GM18499 (cell line): Measurements from ENCODE around the gene APOBEC2.

Source experiments
- ATAC-seq: cut with Tn5 transposase; IDR thresholded peaks from one replicate; pipeline ENCODE4 v1.9.1; 2021; ENCODE audit warnings: moderate number of reproducible peaks; ENCODE audit not compliant: insufficient read depth, unreplicated experiment

The APOBEC2 gene

DNA sequence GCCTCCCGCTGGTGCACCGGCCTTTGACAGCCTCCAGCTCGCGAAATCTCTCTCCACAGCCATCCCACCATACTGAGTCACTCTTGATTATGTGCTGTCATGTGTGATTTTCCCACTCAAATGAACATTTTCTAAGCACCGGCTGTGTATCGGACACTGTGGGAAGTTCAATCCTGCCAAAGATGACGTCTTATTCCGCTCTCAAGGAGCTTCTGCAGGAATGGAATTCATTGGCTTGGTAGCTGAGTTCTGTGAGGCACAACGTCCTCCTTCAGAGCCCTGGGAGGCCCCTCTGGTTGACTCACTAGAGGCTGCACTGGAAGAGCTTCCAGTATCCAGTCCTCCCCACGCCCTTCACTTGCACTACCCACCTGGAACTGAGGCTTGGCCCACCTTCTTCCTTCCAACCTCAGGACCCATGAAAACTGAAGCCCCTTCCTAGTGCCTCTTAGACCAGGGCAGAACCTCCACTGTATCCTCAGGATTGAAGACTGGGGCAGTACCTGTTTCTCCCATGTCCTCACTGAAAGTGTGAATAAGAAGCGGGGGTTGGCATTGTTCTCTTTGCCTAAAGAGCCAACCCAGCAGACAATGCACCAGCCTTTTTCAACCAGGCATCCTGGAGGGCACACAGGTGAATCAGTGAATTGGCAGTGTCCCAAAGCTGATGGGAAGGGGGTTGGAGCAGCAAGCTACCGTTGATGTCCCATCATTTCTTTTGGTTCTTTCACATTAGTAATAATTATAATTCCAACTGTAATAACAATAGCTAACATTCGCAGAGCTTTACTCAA lies 15.7 kb upstream of the APOBEC2 start:
- no peak for ATAC-seq

DNA sequence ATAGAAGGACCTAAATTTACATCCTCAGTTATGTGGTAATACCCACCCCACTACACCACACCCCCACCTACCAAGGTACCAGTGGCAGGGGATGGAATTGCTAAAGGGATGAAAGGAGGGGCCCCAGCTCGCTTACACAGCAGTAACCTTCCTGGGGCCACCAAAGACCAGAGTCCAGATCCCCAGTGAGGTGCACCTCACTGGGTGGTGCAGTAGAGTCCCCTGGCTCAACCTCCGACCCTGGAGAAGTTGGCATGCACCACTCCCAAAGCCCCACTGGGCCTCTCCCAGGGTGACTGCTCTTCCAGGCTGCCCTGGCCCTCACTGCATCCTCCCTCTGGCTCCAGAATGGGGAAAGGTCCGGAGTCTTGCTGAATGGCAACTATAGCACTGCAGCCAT lies 14.8 kb upstream of the APOBEC2 start:
- no peak for ATAC-seq

DNA sequence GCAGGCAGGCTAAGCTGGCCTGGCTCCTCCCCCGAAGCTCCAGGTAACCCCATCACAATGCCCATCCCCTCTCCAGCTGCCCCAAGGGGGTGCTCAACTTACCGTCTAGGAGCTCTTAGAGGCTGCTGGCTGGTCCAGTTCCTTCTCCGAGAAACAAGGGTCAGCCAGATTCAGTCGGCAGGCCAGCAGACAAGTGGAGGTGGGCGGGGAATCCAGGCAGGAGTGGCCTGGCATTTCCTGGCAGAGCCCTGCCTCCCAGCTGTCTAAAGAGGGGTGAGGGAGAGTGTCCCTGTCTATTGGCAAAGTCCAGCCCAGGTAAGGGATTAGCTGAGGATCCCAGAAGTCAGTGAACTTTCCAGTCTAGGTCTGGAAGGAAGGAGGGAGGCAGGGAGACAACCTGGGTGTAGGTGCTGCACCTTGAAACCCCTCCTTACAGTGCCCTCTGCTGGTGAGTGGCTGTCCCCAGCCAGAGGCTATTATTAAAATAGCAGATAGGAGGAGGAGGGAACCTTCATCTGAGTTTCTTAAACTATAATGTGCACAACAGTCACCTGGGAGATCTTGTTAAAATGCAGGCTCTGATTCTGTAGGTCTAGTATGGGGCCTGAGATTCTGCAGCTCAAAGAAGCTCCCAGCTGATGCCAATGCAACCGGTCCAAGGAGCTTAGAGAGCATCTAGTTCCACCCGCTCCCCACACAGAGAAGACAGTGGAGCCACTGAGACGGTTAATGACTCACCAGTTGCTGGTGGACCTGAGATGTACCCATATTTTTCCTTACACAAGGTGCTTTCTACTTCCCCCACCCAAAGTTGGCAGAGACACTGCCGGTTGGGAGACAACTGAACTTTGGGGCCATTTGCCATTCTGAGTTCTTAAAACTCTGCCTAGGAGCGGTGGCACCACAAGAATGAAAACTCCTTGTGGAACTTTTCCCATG lies 13.7 kb upstream of the APOBEC2 start, which contains the start of gene UNC5CL:
Gene UNC5CL, minus strand, starts transcription at position 162 of the 939 bp plus-strand sequence. CDS start 4,147 bp downstream, outside the sequence.
- ATAC-seq: no peak

DNA sequence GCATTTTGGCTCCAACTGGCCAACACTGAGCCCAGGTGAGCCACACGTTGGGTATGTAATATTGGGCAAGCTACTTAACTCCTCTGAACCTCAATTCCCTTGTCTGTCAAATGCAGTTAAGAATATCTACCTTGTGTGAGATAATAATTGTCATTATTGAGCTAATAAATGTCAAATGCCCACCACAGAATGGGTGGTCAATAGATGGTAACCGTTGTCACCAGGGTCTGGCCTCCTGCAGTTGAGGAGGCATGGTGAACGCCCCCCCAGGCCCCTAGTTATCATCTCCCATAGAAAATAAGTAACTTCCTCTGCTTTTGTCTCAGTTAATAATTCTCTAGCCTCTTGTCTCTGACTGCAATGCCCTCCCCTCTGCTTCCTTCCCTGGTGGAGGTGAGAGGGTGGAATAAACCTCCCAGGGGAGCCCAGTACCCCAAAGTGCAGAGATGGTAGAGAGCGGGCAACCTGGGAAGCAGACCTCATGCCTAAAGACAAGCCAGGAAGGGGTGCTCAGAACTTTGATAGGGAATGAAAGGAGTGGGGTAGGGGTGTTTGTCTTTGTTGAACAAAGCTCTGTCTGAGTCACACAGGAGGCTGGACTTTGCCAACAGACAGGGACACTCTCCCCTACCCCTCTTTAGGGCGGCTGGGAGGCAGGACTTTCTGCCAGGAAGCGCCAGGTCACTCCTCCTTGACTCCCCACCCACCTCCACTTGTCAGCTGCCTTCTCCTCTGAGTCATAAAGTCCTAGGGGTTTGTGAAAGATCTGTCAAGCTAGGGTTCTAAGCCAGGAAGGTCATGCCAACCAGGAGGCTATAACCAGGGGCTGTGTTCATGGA lies 12.7 kb upstream of the APOBEC2 start:
- no peak for ATAC-seq

DNA sequence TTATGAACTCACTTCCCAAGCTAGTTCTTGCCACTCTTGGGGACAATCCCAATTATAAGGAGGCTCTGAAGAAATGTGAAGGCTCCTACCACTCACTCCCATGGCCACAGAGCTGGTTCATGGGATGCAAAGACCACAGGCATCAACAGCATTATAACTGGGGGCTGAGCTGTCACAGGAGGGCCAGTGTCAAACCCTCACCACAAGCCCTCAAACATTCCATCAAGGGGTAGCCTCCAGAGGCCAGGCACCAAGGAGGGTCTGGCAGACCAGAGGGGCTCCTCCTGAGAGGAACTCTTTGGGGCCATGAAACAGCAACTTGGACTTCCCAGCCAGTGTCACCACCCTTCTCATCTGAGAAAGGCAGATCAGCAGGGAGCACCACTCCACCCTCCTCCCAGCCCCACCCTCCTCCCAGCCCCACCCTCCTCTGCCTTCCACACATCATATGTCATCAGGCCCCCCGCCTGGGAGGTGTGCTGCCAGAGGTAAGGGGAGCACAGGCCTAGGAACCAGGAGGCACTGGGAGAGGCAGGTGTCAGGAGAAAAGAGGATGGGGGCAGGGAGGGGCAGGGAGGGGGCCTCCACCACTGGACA lies 12.0 kb upstream of the APOBEC2 start:
- ATAC-seq: no peak

DNA sequence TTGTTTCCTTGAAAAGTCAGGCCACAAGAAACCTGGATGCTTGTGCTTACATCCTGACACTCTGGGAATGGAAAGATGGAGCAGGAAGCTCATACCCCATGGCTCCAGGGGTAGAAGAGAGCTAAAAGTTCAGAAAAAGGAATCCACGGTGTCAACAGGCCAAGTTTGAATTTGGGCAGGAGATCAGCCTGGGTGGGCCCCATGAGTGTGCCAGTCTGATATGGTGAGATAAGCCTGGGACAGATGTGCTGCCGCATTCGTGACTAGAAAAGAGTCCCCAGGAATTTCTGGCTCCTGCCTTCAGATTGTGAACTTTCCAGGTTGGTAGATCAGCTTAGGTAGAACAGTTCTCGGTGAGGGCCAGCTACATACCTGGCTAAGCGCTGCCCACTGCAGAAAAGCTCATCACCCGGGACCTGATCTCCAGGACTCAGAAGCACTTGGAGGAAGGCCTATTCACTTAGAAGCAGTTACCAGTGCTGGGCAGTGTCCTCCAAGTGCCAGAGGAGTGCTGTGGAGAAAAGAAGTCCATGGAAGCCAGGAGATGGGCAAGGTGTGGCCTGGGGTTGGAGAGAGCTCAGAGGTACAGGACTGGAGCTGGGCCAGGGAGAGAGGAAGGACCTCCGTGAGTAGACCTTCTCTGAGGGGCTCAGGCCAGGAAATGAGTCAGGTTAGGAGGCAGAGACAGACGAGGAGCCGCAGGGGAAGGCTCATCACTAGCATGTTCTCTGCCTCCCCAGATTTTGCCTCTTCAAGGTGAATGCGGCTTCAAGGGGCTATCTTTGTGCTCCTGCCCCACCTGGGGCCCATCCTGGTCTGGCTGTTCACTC lies 10.6 kb upstream of the APOBEC2 start, which contains the start of gene TSPO2:
Gene TSPO2, plus strand, starts transcription at position 242 of the 830 bp plus-strand sequence. Its CDS starts 519 bp downstream, at position 761.
- no peak for ATAC-seq

DNA sequence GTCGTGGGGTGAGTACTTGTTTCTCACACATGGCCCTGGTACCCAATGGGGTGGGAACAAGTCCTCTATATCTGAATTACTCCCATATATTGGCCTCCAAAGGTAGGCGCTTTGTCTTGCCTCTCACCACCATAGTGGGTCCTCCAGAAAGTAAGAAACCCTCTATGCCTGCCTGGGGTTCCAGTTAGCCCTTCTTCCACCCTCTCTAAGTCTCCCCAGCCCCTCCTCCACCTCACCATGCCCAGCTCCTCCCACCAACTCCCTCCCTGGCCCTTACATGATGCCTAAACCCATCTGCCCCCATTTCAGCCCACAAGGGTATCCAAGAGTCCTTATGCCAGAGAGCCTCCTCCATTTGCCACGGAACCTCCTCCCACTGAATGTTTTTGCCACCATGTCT lies 9.9 kb upstream of the APOBEC2 start:
- no peak for ATAC-seq

DNA sequence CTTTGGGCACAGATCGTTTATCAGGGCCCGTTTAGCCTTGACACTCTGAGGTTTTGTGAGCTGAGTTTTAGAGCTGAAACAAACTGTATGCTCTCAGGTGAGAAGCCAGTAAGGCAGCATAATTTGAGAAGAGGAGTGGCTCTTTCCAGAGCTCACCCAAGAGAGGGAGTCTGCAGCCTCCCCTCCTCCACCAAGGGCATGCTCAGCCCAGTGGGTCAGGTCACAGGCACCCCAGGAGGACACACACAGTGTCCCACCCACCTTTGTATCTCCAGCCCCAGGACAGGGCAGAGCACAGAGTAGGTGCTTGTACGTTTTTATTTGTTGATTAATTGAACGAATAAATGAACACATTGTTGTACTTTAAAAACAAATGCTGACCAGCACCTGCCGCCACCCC lies 7.3 kb upstream of the APOBEC2 start:
- ATAC-seq: no peak

DNA sequence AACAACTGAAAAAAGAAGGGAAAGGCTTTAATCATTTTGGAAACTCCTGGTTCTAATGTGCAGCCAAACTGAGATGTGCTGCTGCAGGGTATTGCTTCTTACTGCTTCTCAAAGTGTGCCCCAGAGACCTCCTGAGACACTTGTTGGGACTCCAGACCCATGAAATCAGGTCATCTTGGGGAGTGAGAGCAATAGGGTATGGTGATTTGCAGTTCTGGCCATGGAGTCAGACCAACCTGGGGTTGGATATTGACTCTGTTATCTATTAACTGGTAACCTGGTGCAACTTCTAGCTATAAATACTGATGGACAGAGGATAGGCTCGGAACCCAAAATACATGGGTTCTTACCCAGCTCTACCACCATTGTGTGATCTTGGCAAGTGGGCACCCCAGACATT lies 6.9 kb upstream of the APOBEC2 start:
- no peak for ATAC-seq

DNA sequence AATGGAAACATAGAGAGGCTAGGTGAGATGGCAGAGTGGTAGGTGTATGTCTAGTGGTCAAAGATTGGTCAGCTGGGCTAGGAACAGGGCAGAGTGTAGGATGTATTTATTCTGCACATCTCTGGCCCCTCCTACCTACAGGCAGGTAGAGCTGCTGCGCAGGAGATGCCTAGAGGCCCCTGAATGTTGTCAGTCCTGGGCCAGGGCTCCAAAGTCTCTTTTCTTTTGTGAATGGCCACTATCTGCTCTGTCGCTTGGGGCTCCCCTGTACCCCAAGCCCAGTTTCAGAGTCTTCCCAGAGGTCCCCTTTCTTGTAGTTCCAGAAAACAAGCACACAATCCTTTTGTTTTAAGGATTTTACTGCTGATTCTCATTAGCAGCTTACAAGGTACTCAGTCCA lies 5.7 kb upstream of the APOBEC2 start:
- no peak for ATAC-seq

DNA sequence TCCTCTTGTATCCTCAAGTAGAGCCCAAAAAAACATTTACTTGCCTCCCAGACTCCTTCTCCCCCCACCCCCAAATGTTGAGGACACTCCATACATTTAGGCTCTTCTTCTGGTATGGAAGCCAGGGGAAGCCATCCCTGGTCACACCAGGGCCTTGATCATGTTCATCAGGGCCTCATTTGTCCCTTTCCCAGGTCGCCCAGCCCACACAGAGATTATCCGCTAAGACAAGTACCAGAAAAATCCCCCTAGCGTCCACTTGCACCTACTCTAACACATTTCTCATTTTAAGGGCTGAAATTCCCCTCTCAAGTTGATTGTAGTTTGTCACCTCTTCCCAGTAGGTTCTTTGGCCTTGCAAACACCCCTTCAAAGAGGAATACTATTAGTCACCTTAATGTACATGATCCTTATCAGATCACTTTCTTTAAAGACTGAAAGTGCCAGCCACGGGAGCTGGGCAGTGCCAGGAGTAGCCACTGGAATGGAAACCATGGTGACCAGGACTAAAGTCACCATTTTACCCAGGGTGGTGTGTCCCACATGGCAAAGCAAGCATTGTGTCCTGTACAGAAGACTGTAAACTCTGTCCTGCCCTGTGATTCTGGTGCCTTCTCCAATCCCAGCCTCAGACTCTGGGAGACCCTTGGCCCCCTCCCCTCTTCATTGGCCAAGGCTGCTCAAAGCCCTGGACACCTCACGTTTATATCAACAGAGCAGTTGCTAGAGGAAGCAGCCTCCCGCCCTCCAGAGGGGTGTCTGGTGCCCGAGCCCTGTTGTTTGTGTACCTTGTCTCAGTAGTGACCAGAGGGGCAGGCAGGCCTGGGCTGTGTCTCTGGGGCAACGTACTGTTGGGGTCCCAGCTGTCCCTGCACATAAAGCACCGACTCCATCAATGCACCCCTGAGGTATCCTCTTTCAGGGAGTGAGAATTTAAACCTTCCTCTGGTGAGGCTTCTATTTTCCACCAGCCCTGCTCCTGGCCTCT lies 5.0 kb upstream of the APOBEC2 start:
- ATAC-seq: no peak

DNA sequence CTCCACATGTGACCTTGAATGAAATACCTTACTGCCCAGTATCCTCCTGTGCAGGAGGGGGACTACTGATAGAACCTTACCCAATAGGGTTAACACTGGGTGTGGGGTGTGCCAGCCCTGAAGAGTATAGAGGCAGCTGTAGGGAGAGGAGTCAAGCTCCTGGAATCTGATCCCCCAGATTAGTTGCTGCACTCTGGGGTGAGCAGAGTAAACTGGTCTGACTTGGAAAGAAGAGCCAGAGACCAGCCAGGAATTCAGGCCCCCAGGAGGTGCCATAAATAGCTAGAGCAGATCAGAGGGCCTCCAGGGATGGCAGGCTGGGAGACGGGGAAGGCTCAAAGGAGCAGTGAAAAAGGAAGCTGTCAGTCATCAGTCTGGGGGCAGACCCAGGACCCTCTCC lies 3.5 kb upstream of the APOBEC2 start:
- no peak for ATAC-seq

DNA sequence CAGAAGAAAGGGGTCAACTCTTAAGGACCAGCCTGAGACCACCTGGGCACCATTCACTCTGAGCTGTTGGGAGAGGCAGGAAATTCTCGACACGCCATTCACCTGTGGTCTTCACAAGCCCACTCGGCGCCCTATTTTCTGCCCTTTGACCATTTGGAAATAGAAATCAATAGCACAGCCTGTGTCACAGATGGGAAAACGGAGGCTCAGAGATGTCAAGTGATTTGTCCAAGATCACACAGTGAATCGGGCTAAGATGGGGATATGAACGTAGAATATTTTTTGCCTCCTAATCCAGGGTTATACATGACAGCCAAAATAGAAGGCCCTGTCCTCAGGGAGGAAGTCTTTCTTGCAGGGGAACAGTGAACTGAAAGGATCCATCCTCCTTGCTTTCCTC lies 3.0 kb upstream of the APOBEC2 start:
- no peak for ATAC-seq

DNA sequence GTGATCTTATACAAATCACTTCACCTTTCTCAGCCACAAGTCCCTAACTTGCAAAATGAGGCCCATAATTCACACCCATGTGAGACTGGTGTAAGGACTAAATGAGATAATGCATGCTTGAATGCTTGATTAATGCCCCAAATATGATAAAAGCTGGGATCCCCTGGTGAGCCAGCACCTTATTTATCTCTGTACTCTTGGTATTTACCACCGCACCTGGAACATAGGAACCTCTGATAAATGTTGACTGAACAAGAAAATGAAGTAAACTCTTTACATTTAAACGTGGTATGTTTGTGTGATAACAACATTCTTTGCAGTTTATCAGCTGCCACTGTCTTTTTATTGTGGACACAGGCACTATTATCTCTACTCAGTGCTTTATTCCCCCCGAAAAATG lies 2.5 kb upstream of the APOBEC2 start:
- ATAC-seq: no peak

DNA sequence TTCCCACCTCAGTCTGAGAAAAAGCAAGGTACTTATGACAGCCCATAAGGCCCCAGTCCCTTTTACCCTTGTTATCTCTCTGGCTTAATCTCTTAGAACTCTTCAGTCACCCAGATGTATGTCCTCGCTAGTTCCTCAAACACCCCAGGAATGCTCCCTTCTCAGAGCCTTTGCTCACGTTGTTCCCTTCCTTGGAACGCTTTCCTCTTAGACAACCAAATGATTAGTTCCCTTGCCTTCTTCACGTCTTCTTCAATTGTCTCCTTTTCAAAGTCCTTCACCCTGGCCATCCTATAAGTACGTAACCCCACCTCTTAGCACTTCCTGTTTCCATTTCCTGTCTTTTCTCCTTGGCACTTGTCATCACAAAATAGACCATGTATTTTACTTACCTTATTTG lies 1.1 kb upstream of the APOBEC2 start:
- ATAC-seq: no peak

DNA sequence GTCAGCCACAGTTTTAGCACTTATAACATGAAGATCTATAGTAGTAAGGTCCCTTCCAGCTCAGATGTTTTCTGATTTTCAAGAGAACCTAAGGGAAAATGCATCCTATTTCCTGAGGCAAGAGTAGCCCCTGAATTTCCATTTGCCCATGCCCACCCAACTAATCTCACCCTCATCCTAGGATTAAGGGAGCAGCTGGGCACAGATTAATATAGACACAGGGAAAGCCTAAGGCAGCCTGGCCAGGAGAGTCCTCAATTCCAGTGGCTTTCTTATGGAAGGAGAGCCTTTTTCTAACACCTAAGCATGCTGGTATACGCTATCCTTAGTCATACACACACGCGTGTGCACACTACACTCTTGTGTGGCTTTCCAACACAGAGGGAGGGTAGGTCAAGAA lies 1.5 kb downstream of the APOBEC2 start:
- no peak for ATAC-seq

DNA sequence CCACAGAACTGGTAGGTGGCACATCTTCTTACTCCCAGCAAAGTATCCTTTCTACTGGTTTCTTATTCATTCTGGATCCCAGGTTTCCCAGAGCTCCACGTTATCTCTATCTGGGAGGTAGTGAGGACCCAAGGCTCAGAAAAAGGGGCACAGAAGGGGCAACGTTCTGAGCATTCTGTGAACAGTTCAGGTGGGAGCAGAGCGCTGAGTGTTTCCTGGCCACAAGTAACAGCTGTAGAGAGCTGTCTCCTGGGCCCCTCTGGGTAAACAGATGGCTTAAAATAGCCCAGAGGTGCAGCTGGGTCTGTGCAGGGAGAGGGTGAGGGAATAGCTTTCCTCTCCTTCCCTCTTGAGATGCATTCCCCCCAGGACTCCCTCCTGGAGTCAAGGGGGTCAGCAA lies 2.1 kb downstream of the APOBEC2 start:
- ATAC-seq: no peak
